Activated T-cell treated with anti-CD3 and anti-CD28 coated beads for 48 hours (primary cell): ENCODE results near the gene ERN1.

Source experiments
- DNase-seq: peaks from one replicate; pipeline ENCODE4 v3.0.0-alpha.2; 2020; ENCODE audit warnings: low read depth

ERN1 gene

GRCh38 chr17:64110379-64111152, 19.4 kb downstream of the ERN1 start:
- DNase-seq: no peak

GRCh38 chr17:64109400-64109799, 20.5 kb downstream of the ERN1 start:
- no peak for DNase-seq

GRCh38 chr17:64107500-64108236, 22.3 kb downstream of the ERN1 start:
- no peak for DNase-seq

GRCh38 chr17:64106918-64107317, 23.0 kb downstream of the ERN1 start:
- no peak for DNase-seq

- no peak for DNase-seq
Measured at GRCh38 chr17:64103391-64104364, 26.3 kb downstream of the ERN1 start.

- DNase-seq: no peak
Measured at GRCh38 chr17:64102627-64103390, 27.1 kb downstream of the ERN1 start.

GRCh38 chr17:64099543-64099942, 30.4 kb downstream of the ERN1 start:
- no peak for DNase-seq

GRCh38 chr17:64097196-64097936, 32.6 kb downstream of the ERN1 start:
- DNase-seq: no peak

- DNase-seq: no peak
Measured at GRCh38 chr17:64096037-64096436, 33.9 kb downstream of the ERN1 start.

- no peak for DNase-seq
Measured at GRCh38 chr17:64095144-64095882, 34.6 kb downstream of the ERN1 start.

GRCh38 chr17:64094412-64094811, 35.5 kb downstream of the ERN1 start:
- DNase-seq: no peak

- no peak for DNase-seq
Measured at GRCh38 chr17:64092952-64093451, 36.9 kb downstream of the ERN1 start.

GRCh38 chr17:64092113-64092512, 37.8 kb downstream of the ERN1 start:
- no peak for DNase-seq

GRCh38 chr17:64091571-64091970, 38.4 kb downstream of the ERN1 start:
- no peak for DNase-seq

GRCh38 chr17:64091116-64091515, 38.8 kb downstream of the ERN1 start:
- no peak for DNase-seq

GRCh38 chr17:64090144-64090543, 39.8 kb downstream of the ERN1 start:
- no peak for DNase-seq

GRCh38 chr17:64087252-64088005, 42.5 kb downstream of the ERN1 start:
- no peak for DNase-seq

- no peak for DNase-seq
Measured at GRCh38 chr17:64085650-64086005, 44.3 kb downstream of the ERN1 start.

- DNase-seq: no peak
Measured at GRCh38 chr17:64084940-64085649, 44.8 kb downstream of the ERN1 start.
